ENCODE results near the gene SSRP1. TPM values are rescaled to one million over a fixed set of nuclear protein-coding genes. Genes with fewer than 3 reads are reported as not detected.
"Not testable (repeated sequence)": the region's sequence is repeated elsewhere in the genome, so short reads cannot be mapped to it uniquely, and the experiment has no call there.

Gene SSRP1
- total and polyA plus RNA-seq, 9 donors = 64.3 to 135 (median 107) TPM

DNA sequence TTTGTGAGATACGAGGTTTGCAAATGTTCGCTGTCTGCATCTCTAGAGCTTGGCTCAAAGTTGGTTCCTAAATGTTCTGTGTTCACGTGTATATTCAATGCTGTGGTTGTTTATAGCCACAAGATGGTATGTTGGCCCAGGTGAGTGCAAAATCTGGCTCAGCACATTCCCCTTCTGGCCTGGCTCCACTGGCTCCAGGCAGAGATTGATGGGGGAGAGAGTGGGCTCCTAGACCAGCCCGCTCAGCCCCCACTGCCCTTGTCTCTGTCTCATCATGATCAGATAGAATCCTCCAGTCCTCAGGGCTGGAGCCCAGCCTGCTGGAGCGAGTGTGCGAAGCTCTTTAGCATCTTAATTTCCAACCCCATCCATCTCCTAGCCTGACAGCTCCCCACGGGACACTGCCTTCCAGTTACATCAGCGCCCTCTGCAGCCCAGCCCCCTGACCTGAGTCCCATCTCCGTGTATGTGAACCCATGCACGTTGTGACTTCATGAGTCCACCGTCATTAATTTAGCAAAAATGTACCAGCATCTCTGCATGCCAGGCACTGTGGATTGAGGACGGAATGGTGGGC lies 4.4 kb upstream of the SSRP1 start:
- Histone ChIP-seq H3K9me3 (replicated peaks; ENCODE audit: control insufficient read depth, low read depth, low read length) (no peaks in the 10 kb centered on the region), H3K4me1 (ENCODE audit: control insufficient read depth, insufficient read depth, low read length) (peaks cover 15% of the 10 kb centered on the region), H3K36me3 (ENCODE audit: control insufficient read depth, insufficient read depth, low read length) (no peaks in the 10 kb centered on the region), H3K27ac (ENCODE audit: low read length) (no peak overlapping the region), H3K27me3 (ENCODE audit: control insufficient read depth, insufficient read depth, low read length) (no peaks in the 10 kb centered on the region), H3K4me3 (ENCODE audit: low read length) (no peak overlapping the region)
- DNase-seq = peak; percentile 57
- WGBS (ENCODE audit: insufficient coverage) = 22% methylated on average over 11 of the region's 12 CpGs

DNA sequence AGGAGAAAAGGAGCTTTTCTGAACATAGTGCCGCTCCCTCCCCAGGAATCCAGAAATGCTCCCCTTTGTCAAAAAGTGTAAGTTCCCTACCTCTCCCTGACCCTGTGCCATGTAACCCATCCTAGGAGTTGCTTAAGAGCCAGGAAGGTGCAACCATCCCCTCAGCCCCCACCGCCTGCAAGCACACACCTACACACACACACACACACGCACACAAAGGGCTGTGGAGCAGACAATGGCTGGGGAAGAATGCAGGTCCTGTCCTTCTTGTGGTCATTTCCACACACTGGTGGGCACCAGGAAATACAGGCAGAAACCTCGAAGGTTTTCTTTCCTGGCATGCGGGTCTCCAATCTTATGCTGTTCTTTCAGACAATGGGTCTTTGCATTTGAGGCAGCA lies 3.6 kb upstream of the SSRP1 start:
- Histone ChIP-seq H3K4me1 (ENCODE audit: control insufficient read depth, insufficient read depth, low read length) (peaks cover 21% of the 10 kb centered on the region), H3K36me3 (ENCODE audit: control insufficient read depth, insufficient read depth, low read length) (peaks cover 3% of the 10 kb centered on the region), H3K27me3 (ENCODE audit: control insufficient read depth, insufficient read depth, low read length) (no peaks in the 10 kb centered on the region), H3K27ac (ENCODE audit: low read length) (no peak overlapping the region), H3K9me3 (replicated peaks; ENCODE audit: control insufficient read depth, low read depth, low read length) (no peaks in the 10 kb centered on the region), H3K4me3 (ENCODE audit: low read length) (no peak overlapping the region)
- DNase-seq = no peak
- 79% methylated on average over 3 of the region's 5 CpGs for WGBS (ENCODE audit: insufficient coverage)

DNA sequence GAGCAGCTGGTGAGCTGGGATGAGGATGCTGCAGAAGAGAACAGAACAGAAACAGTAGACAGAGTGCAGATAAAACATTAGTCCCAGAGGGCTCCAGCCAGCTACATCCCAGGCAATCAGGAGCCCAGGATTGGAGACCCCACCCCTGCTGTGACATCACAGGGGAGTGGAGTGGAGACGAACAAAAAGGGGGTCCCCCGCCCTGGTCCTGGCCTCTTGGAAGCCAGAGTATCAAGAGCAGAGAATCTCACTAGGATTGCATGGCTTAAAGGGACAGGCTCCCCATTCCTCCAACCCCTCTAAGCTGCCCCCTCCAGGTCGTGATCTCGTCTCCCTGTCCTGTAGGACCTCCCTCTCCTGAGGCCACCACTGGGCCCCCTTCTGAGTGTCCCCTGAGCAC lies 2.5 kb upstream of the SSRP1 start, which contains the start of gene P2RX3:
P2RX3 (plus strand) TSS at position 211 of the 400 bp plus-strand sequence. CDS start 199 bp downstream, outside the sequence.
- DNase-seq = peak; percentile 86
- Histone ChIP-seq H3K36me3 (ENCODE audit: control insufficient read depth, insufficient read depth, low read length) (peaks cover 13% of the 10 kb centered on the region), H3K27ac (ENCODE audit: low read length) (no peak within 1 kb of the TSS), H3K27me3 (ENCODE audit: control insufficient read depth, insufficient read depth, low read length) (no peaks in the 10 kb centered on the region), H3K9me3 (replicated peaks; ENCODE audit: control insufficient read depth, low read depth, low read length) (no peaks in the 10 kb centered on the region), H3K4me3 (ENCODE audit: low read length) (no peak within 1 kb of the TSS), H3K4me1 (ENCODE audit: control insufficient read depth, insufficient read depth, low read length) (peaks cover 27% of the 10 kb centered on the region)
- 40% methylated on average over 1 of the region's 4 CpGs for WGBS (ENCODE audit: insufficient coverage)

DNA sequence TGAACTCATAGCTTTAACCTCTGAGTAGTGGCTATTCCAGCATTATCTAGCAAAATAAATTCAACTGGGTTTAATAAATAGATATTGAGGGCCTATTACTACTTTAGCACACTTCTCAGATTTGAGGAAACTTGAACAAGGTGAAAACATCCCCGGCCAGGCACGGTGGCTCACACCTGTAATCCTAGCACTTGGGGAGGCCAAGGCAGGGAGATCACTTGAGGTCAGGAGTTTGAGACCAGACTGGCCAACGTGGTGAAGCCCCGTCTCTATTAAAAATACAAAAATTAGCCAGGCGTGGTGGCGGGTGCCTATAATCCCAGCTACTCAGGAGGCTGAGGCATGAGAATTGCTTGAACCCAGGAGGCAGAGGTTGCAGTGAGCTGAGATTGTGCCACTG lies 1.2 kb upstream of the SSRP1 start:
- H3K9me3 ChIP-seq (replicated peaks; ENCODE audit: control insufficient read depth, low read depth, low read length); H3K4me3 ChIP-seq (ENCODE audit: low read length); H3K27me3 ChIP-seq (ENCODE audit: control insufficient read depth, insufficient read depth, low read length); DNase-seq: not testable (repeated sequence)
- peaks cover 27% of the 10 kb centered on the region for H3K4me1 ChIP-seq (ENCODE audit: control insufficient read depth, insufficient read depth, low read length)
- H3K27ac ChIP-seq (ENCODE audit: low read length) = peak overlapping the region; percentile 77
- WGBS (ENCODE audit: insufficient coverage) = 100% methylated on average over 1 of the region's 6 CpGs
- H3K36me3 ChIP-seq (ENCODE audit: control insufficient read depth, insufficient read depth, low read length) = peaks cover 26% of the 10 kb centered on the region

DNA sequence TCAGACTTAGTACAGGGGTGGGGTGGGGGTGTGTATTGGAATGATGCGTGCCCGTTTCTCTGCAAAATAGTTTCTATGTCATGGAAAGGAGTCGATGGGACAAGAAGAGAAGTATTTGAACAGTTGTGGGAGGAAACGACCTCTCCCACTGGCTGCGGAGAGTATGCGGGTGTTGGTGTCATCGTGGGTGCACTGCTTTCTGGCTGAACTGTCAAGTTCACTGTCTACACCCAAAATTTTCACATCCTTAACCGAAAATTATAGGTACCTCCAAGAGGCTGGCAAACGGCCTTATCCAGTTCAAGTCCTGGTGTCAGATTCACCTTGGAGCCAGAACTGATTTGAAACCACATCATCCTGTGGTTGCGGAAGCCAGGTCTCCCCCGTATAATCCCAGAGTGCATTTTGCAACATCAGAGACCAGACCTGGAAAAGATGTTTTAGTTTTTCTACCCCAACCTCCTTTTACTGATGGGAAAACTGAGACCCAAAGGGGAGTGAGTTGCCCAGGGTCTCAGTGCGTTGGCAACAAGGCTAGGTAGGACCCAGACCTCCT lies 497 bp upstream of the SSRP1 start:
- H3K36me3 ChIP-seq (ENCODE audit: control insufficient read depth, insufficient read depth, low read length) = peaks cover 33% of the 10 kb centered on the region
- H3K27ac ChIP-seq (ENCODE audit: low read length) = peak overlapping the region; percentile 77
- H3K4me1 ChIP-seq (ENCODE audit: control insufficient read depth, insufficient read depth, low read length) = peaks cover 27% of the 10 kb centered on the region
- no peaks in the 10 kb centered on the region for H3K27me3 ChIP-seq (ENCODE audit: control insufficient read depth, insufficient read depth, low read length)
- WGBS (ENCODE audit: insufficient coverage) = 24% methylated on average over 6 of the region's 12 CpGs
- peak overlapping the region; percentile 91 for H3K4me3 ChIP-seq (ENCODE audit: low read length)
- DNase-seq = no peak
- no peaks in the 10 kb centered on the region for H3K9me3 ChIP-seq (replicated peaks; ENCODE audit: control insufficient read depth, low read depth, low read length)

DNA sequence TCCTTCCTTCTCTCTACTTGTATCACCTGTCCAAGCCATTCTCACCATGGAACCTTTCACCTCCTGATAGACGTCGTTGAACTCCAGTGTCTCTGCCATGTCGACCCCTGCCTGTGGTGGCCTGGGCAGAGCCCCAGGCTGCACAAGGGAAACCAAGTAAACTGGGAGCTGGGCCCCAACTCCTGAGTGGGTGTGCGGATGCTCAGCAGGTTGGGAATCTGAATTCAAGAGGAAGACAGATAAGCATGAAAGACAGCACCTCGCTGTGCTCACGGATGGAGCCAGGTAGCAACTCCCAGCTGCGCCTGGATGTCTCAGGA lies 709 bp downstream of the SSRP1 start:
- Histone ChIP-seq H3K4me3 (ENCODE audit: low read length) (peak overlapping the region; percentile 91), H3K27ac (ENCODE audit: low read length) (peak overlapping the region; percentile 86), H3K9me3 (replicated peaks; ENCODE audit: control insufficient read depth, low read depth, low read length) (no peaks in the 10 kb centered on the region), H3K36me3 (ENCODE audit: control insufficient read depth, insufficient read depth, low read length) (peaks cover 45% of the 10 kb centered on the region), H3K27me3 (ENCODE audit: control insufficient read depth, insufficient read depth, low read length) (no peaks in the 10 kb centered on the region), H3K4me1 (ENCODE audit: control insufficient read depth, insufficient read depth, low read length) (peaks cover 25% of the 10 kb centered on the region)
- no peak for DNase-seq
- WGBS (ENCODE audit: insufficient coverage) = under 1% methylated on average over 6 of the region's 7 CpGs

DNA sequence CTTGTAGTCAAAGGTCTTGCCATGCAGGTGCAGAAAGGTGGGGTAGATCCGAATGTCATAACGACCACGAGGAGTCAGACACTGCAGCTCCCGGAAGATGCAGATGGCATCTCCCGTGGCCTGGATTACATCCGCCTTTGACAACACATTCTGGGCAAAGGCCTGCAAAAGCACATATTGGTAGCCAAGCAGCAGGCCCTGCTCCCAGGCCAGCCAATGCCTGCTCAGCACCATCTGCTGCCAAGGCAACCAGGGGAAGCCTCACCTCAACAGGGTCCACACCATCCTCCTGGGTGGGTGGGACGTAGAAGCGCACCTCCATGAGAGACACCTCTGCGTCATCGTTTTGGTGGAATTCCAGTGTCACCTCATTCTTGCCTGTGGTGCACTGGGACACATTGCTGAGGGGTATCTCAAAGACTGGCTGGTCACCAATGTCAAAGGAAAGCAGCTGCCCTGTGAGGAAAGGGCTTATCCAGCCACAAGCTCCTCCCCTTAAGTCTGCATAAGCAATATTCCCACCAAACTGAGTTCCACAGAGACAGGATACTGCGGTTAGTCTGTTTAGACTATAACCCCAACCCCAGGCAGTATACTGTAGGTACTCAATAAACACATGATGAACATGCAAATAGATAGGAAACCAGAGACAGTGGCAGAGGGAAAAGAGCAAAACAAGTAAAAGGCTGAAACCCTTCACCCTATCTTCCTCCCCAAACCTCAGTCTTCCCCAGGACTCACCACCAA lies 2.8 kb downstream of the SSRP1 start:
- 97% methylated on average over 6 of the region's 11 CpGs for WGBS (ENCODE audit: insufficient coverage)
- H3K4me3 ChIP-seq (ENCODE audit: low read length) = no peak overlapping the region
- no peaks in the 10 kb centered on the region for H3K9me3 ChIP-seq (replicated peaks; ENCODE audit: control insufficient read depth, low read depth, low read length)
- DNase-seq = no peak
- H3K27me3 ChIP-seq (ENCODE audit: control insufficient read depth, insufficient read depth, low read length) = no peaks in the 10 kb centered on the region
- H3K36me3 ChIP-seq (ENCODE audit: control insufficient read depth, insufficient read depth, low read length) = peaks cover 66% of the 10 kb centered on the region
- peaks cover 19% of the 10 kb centered on the region for H3K4me1 ChIP-seq (ENCODE audit: control insufficient read depth, insufficient read depth, low read length)
- no peak overlapping the region for H3K27ac ChIP-seq (ENCODE audit: low read length)

DNA sequence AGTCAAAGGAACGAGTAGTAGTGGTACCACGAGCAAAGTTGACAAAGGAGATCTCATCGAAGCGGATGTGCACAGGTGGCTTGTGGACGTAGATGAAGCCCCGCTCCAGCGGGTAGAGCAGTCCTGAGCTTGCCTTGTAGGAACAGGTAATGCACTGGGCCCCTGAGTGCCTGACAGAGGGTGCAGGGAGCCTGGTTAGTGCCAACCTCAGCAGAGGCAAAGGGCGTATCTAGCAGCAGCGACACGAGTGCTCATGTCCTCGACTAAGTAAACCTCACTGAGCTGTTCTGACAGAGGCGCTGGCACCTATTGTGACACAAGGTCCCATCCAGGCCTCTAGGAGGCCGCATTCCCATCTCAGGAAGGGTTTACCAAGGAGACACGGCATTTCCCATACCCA lies 4.0 kb downstream of the SSRP1 start:
- Histone ChIP-seq H3K36me3 (ENCODE audit: control insufficient read depth, insufficient read depth, low read length) (peaks cover 78% of the 10 kb centered on the region), H3K9me3 (replicated peaks; ENCODE audit: control insufficient read depth, low read depth, low read length) (no peaks in the 10 kb centered on the region), H3K27ac (ENCODE audit: low read length) (no peak overlapping the region), H3K4me3 (ENCODE audit: low read length) (no peak overlapping the region), H3K4me1 (ENCODE audit: control insufficient read depth, insufficient read depth, low read length) (peaks cover 19% of the 10 kb centered on the region), H3K27me3 (ENCODE audit: control insufficient read depth, insufficient read depth, low read length) (no peaks in the 10 kb centered on the region)
- WGBS (ENCODE audit: insufficient coverage) = 90% methylated on average over 14 of the region's 14 CpGs
- no peak for DNase-seq

DNA sequence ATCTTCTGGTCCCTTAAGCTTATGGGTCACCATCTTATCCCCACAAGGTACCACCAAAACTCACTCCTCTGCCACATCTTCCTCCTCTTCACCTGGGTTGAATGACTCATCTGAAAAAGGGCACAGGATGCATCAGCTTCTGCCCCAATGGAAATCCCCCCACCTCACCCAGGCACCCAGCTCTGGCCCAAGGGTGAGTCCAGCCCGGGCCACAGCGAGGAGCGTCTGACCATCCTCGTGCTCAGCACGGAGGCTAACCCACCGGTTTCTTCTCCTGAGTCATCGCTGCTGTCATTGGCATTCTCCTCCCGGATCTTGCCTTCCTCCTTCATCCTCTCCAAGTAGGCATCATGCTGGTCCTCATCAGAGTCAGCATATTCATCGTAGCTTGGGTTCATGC lies 5.7 kb downstream of the SSRP1 start:
- no peak overlapping the region for H3K27ac ChIP-seq (ENCODE audit: low read length)
- H3K4me3 ChIP-seq (ENCODE audit: low read length) = no peak overlapping the region
- WGBS (ENCODE audit: insufficient coverage) = 90% methylated on average over 9 of the region's 9 CpGs

DNA sequence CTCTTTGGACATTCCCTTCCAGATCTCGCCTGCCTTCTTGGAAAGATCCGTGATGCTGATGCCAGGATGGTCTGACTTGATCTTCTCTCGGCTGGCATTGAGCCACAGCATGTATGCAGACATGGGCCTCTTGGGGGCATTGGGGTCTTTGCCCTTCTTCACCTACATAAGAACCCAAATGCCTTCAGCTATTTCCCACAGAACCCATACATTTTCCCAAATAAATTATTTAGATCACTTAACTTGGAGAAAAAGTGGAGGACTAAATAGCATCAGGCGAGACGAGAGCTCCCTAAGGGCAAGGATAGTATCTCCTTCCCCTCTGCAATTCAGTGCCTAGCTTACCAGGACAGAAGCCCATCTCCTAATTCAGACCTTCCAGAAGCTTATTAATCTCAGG lies 8.0 kb downstream of the SSRP1 start:
- DNase-seq = no peak
- no peaks in the 10 kb centered on the region for H3K9me3 ChIP-seq (replicated peaks; ENCODE audit: control insufficient read depth, low read depth, low read length)
- WGBS (ENCODE audit: insufficient coverage) = 100% methylated on average over 3 of the region's 5 CpGs
- no peak overlapping the region for H3K4me3 ChIP-seq (ENCODE audit: low read length)
- no peak overlapping the region for H3K27ac ChIP-seq (ENCODE audit: low read length)
- peaks cover 70% of the 10 kb centered on the region for H3K36me3 ChIP-seq (ENCODE audit: control insufficient read depth, insufficient read depth, low read length)
- no peaks in the 10 kb centered on the region for H3K27me3 ChIP-seq (ENCODE audit: control insufficient read depth, insufficient read depth, low read length)
- H3K4me1 ChIP-seq (ENCODE audit: control insufficient read depth, insufficient read depth, low read length) = peaks cover 26% of the 10 kb centered on the region

More for the DNA sequence above, 5.7 kb downstream of the SSRP1 start:
- DNase-seq = no peak
- Histone ChIP-seq H3K4me1 (ENCODE audit: control insufficient read depth, insufficient read depth, low read length) (peaks cover 24% of the 10 kb centered on the region), H3K36me3 (ENCODE audit: control insufficient read depth, insufficient read depth, low read length) (peaks cover 87% of the 10 kb centered on the region), H3K9me3 (replicated peaks; ENCODE audit: control insufficient read depth, low read depth, low read length) (no peaks in the 10 kb centered on the region), H3K27me3 (ENCODE audit: control insufficient read depth, insufficient read depth, low read length) (no peaks in the 10 kb centered on the region)

Data from muscle of leg (tissue), 11 donors.